Measurements from ENCODE around the gene EXOG. TPM values are rescaled to one million over a fixed set of nuclear protein-coding genes. Genes with fewer than 3 reads are reported as not detected.
A peak's percentile ranks its signal among the peaks of the same experiment; 100 is the strongest.

The EXOG gene
- total RNA-seq, 2 donors from 2014 or later: 6.9 to 7.3 TPM

DNA sequence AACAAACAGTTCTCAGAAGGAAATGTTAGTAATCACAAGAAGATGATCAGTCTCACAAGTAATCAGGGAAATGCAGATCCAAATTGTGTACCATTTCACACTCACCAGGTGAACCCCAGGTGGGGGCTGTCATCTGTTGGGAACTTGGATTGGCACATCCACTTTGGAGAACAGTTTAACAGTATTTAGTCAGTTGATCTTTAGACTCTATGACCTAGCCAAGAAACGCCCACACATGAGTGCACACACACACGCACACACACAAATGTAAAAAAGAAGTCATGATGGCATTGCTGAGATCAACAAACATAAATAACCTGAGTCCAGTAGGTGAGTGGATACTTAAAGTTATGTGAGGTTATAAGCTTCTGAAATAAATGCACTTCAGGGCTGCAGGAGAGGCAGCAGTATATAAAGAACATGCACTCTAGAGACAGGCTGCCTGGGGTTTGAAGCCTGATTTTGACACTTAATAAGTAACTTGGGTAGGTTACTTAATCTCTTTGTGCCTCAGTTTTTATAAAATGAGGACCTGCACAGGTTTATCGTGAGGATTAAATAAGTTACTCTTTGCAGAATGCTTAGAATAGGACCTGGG, 24.8 kb upstream of the EXOG start:
- intact Hi-C loops (cut with DNase I, micrococcal nuclease): no loop called here

DNA sequence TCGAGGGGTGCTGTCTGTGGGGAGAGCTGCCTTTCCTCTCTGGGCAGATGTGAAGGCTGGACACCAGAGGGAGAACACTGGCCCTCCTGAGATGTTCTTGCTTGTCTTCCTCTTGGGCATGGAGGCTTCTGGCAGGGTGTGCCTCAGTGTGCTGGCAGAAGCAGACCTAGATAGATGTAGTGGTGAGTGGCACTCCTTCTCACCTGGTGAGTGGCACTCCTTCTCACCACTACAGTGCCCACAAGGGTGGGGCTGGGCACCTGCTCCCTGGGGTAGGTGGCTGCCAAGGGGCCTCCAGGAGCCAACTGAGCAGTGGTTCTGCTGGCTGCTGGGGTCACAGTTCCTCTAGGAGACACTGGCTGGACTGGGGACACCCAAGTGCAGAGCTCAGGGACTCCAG, 23.8 kb upstream of the EXOG start:
- intact Hi-C loops (cut with DNase I, micrococcal nuclease): no loop called here
- DNase-seq: no peak
- peak; percentile 21 for ATAC-seq

More for the DNA sequence above, 24.8 kb upstream of the EXOG start:
- DNase-seq: no peak
- ATAC-seq: peak; percentile 87

DNA sequence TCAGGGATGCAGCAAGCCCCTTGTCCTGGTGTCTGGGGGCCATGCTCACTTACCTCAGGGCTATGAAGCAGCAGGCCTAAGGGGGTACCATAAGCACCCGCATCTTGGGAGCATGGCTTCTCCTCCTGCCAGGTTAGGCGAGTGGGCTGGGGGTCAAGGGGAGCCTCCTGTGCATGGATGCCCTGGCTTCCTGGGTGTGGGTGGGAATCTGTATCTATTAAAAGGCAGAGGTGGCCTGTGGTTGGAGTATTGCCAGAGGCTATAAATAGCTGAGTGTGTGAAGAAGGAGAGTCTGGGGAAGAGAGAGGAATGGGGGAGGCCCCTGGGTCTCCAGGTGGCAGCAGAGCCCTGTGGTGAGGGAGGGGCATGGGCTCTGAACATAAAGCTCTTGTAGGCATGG, 22.9 kb upstream of the EXOG start:
- ATAC-seq (no peak), DNase-seq (no peak)
- intact Hi-C loops (cut with DNase I, micrococcal nuclease): no loop called here

DNA sequence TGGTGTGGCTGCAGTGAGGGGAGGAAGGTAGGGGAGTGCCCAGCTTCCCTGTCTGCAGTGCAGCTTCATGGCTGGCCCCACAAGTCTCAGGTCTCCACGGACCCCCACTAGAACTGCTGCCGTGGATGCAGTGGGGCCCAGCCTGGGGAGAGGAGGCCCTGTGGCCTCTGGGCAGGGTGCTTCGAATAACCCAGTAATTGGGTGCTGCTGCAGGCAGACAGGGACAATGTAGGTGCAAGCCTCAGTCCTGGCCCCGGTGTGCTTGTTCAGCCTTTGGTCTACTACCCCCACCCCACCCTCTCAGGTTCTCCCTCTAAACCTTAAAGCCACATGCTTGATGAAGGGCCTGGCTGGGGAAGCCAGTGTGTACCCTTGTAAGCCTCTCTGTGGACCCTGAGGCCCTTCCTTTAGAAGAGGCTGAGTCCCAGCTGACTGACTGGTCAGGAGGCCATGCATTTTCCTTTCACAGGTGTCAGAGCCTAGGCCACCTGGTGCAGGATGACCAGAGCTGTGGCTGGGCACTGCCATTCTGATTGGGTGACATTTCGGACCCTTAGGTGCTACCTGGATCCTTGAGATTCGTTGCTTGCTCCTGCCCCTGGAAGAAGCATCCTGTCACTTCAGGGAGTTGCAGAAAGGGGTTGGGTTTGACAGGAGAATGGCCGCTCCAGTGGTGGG, 21.1 kb upstream of the EXOG start:
- intact Hi-C loops (cut with DNase I, micrococcal nuclease): no loop called here
- DNase-seq (no peak), ATAC-seq (no peak)

DNA sequence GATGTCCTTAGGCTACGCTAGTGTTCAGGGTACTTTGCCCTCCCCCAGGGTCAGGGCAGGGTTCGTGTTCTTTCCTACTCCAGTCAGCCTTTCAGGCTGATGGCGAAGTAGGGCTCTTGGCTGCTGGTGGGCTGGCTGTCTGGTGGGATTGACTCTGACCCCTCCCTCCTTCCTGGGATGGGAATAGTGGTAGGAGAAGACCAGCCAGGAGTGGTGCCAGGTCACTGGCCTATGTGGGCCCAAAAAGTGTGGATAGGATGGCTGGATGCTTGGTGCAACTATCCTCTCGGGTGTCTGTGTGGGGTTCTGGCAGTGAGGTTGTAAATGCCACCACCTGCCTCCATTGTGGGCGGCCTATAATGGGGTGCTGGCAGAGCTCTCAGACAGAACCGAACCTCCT, 20.4 kb upstream of the EXOG start:
- DNase-seq (no peak), ATAC-seq (no peak)
- intact Hi-C loops (cut with DNase I, micrococcal nuclease): no loop called here

DNA sequence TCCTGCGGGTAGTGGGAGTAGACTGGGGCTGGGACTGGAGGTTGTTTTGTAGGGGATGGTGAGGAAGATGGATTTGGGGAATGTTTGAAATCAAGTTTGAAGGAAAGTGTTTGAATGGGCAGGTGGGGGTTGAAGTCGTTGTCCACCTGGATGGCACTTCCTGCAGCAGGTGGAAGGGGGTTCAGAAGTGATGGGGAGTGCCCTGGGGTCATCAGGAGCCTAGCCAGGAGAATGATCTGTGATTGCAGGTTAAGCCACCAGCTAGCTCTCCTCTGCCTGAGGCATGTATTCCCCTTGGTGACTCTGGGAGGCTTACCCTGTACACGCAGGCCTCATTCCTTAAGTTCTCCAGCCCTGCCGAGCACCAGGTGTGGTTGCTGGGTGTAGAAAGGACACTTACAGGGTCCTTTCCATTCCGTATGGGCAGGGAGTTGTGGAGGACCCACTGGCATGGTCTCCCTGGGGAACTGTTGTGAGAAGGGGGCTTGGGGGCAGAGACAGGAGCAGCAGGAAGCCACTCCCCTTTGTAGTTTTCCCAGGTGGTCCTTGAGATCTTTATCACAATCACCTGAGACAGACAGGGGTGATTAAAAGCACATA, 19.9 kb upstream of the EXOG start:
- ATAC-seq (no peak), DNase-seq (no peak)
- intact Hi-C loops (cut with DNase I, micrococcal nuclease): no loop called here

DNA sequence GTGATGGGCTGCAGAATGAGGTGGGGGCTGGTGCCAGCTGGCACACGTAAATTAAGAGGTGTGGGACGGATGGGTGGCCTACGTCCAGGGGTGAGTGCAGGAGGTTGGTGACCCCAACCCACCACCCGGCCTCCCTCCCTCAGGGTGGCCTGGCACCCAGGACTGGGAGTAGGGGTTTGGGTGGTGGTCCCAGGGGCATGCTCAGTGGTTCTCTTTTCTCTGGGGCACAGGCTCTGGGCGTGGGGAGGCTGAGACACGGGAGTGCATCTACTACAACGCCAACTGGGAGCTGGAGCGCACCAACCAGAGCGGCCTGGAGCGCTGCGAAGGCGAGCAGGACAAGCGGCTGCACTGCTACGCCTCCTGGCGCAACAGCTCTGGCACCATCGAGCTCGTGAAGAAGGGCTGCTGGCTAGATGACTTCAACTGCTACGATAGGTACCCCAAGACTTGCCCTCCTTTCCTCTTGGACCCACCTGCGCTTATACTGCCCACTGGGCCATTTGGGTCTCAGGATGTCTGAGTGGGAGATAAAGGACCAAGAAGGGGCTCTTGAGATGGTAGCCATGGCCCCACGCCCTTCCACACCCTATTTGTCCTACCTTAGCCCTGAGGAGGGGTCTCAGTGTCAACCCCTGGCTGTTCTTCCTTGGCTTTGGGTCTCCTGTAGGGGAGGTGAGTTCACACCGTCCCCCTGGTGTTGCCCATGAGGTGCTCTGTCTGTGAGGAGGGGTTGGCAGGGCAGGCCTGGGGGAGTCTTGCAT, 18.9 kb upstream of the EXOG start:
- intact Hi-C loops (cut with DNase I, micrococcal nuclease): no loop called here
- no peak for ATAC-seq
- DNase-seq: no peak

DNA sequence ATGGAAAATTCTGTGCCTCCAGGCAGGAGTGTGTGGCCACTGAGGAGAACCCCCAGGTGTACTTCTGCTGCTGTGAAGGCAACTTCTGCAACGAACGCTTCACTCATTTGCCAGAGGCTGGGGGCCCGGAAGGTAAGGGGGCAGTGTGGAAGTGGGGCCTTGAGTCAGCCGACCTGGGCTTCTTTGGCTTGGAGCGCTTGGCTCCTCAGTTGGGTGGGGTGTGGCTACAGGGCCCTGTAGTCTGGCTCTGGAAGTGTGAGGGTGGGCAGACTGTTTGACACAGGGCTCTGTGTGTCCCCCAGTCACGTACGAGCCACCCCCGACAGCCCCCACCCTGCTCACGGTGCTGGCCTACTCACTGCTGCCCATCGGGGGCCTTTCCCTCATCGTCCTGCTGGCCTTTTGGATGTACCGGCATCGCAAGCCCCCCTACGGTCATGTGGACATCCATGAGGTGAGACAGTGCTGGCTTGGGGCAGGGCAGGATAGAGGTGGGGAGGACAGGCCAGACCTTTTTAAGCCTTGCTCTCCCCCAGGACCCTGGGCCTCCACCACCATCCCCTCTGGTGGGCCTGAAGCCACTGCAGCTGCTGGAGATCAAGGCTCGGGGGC, 18.2 kb upstream of the EXOG start:
- no peak for ATAC-seq
- intact Hi-C loops (cut with DNase I, micrococcal nuclease): loop anchor here in 1 of 2 donors (2.0 kb wide), 1 partner anchor 131 kb away; the partner anchor contains the start of gene XYLB
- no peak for DNase-seq

DNA sequence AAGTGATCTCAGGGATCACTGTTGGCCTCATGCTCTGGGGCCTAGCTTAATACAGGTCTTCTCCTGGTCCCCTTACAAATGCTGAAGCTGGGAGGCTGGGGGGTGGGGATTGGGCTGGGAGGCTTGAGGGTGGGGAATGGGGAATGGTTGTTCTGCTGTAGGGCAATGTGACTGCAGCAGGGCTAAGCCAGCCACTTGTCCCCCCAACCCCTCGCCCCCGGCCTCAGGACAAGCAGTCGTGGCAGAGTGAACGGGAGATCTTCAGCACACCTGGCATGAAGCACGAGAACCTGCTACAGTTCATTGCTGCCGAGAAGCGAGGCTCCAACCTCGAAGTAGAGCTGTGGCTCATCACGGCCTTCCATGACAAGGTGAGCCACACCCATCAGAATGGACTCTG, 17.2 kb upstream of the EXOG start:
- no peak for ATAC-seq
- DNase-seq: no peak
- intact Hi-C loops (cut with DNase I, micrococcal nuclease): loop anchor here in 1 of 2 donors (2.0 kb wide), 1 partner anchor 132 kb away; the partner anchor contains the start of gene XYLB

DNA sequence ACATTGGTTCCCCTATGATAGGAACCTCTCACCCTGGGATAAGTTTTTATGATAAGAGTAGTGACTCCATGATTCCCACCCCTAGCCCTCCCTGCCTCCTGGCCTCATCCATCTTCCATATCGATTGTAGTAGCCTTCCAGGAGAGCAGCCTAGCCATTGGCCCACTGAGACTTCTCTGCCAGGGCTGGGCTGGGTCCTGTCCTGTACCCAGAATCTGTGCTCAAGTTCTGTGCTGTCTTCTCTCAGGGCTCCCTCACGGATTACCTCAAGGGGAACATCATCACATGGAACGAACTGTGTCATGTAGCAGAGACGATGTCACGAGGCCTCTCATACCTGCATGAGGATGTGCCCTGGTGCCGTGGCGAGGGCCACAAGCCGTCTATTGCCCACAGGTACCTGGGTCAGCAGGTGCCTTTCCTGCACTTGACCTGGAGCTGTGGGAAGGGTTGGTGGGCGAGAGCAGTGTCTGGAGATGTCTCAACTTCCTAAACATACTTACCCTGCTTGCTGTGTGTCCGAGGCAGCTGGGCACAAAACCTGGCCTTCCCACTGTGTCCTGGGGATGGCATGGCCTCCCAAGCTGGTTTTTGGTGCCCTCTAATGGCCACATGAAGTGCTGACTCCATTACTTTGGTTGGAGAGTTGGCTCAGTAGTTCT, 16.6 kb upstream of the EXOG start:
- intact Hi-C loops (cut with DNase I, micrococcal nuclease): loop anchor here (2.0 to 10.0 kb wide), 2 partner anchors 133 to 135 kb away; partner anchors contain the start of gene XYLB (in 2 of the 2)
- ATAC-seq (peak; percentile 92), DNase-seq (peak; percentile 49 to 72)

DNA sequence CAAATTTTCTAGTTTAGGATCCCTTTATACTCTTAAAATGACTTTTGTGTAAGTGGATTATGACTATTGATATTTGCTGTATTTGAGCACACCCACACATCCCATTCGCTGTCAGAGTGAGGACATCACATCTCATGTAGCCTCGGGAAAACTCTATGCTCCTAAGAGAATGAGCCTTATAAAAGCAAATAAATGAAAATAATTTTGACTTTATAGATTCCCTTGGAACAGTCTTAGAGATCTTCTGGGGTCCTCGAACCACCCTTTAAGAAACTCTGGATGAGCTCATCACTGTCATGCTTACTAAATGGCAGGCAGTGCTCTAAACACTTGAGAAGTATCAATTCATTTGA, 16.1 kb upstream of the EXOG start:
- DNase-seq: no peak
- intact Hi-C loops (cut with DNase I, micrococcal nuclease): loop anchor here in 1 of 2 donors (10.0 kb wide), 1 partner anchor 135 kb away; the partner anchor contains the start of gene XYLB
- ATAC-seq: no peak

DNA sequence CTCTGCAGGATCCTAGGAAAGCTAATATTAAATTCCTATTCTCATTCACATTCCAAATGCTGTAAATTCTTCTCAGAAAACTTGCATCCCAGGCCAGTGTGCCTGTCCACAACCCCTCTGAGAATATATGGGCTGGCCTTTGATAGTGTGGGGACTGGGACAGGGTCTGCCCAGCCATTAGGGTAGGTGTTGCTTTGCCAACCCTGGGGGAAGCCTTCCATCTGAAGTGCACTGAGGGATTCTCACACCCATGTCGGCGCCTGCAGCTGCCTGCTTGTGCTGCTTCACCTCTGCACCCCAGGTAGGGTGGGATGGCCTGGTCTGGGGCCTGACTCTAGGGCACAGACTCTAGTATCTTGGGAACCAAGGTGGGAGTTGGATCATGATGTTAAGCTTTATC, 15.2 kb upstream of the EXOG start:
- intact Hi-C loops (cut with DNase I, micrococcal nuclease): loop anchor here in 1 of 2 donors (10.0 kb wide), 1 partner anchor 136 kb away; the partner anchor contains the start of gene XYLB
- no peak for ATAC-seq
- DNase-seq: no peak

DNA sequence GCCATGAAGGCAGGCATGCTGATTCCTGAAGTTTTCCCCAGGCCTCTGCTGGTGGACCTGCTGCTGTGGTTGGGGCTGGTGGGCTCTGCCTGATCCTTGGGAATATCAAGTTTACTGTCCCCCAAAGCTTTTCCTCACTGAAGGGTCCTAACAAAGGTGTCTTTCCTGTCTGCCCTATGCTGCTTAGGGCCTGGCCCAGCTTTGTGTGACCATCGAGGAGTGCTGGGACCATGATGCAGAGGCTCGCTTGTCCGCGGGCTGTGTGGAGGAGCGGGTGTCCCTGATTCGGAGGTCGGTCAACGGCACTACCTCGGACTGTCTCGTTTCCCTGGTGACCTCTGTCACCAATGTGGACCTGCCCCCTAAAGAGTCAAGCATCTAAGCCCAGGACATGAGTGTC, 13.2 kb upstream of the EXOG start:
- intact Hi-C loops (cut with DNase I, micrococcal nuclease): loop anchor here in 1 of 2 donors (10.0 kb wide), 1 partner anchor 138 kb away; the partner anchor contains the start of gene XYLB
- DNase-seq: no peak
- ATAC-seq: no peak

DNA sequence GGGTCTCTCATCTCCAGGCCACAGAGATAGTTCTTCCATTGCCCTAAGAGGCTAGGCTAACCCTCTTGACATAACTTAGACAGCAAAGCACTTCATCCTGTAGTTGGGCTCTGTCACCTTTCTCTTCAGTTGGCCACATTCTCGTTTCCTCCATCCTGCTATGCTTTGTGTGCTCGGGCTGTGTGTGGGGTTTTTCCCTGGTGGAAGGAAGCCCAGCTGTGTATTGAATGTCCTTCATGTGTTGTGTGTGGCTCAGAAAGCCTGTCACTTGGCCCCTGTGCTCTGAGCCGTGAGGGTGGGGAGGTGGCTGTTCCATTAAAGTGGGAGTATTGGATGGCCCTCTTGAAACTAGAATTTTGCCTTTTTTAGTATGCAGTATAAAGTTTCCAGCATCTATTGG, 8.8 kb upstream of the EXOG start:
- ATAC-seq: no peak
- DNase-seq: no peak
- intact Hi-C loops (cut with DNase I, micrococcal nuclease): loop anchor here in 1 of 2 donors (10.0 kb wide), 1 partner anchor 143 kb away; the partner anchor contains the start of gene XYLB

DNA sequence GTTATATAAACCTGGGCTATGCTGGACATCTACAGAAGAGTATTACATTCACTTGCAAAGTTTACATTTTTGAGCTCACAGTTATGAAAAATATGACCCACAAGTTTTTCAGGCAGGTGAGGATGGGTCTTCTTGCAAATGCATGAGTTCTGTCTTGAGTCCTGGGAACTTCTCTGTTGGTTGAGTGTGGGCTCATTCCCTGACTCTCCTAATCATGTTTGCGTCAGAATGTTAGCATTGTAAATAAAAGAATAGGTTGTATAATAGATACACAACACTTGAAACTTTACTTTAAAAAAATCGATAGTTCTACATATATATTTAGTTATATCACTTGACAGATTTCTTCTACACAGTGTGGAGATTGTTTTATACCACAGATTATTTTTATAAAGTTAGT, 7.2 kb upstream of the EXOG start:
- intact Hi-C loops (cut with DNase I, micrococcal nuclease): loop anchor here in 1 of 2 donors (10.0 kb wide), 1 partner anchor 144 kb away; the partner anchor contains the start of gene XYLB
- ATAC-seq: no peak
- DNase-seq: no peak

DNA sequence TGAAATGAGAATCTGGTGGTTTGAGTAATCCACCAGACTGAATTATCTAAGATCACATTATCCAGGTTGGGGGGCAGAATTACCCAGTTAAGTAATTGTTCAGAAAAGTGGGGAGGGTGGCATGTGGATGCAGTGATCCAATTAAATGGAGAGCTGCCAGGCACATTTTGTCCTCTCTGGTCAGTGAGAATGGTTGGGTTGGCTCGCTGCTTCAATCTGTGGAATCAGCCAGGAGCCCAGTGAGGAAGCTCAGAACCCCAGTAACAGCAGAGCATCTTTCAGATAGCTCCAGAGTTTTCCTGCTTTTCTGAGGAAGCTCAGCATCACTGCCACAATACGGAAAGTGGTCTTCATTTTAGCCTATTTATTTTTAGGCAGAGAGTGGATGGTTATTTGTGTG, 6.4 kb upstream of the EXOG start:
- DNase-seq (no peak), ATAC-seq (no peak)
- intact Hi-C loops (cut with DNase I, micrococcal nuclease): loop anchor here in 1 of 2 donors (10.0 kb wide), 1 partner anchor 145 kb away; the partner anchor contains the start of gene XYLB

DNA sequence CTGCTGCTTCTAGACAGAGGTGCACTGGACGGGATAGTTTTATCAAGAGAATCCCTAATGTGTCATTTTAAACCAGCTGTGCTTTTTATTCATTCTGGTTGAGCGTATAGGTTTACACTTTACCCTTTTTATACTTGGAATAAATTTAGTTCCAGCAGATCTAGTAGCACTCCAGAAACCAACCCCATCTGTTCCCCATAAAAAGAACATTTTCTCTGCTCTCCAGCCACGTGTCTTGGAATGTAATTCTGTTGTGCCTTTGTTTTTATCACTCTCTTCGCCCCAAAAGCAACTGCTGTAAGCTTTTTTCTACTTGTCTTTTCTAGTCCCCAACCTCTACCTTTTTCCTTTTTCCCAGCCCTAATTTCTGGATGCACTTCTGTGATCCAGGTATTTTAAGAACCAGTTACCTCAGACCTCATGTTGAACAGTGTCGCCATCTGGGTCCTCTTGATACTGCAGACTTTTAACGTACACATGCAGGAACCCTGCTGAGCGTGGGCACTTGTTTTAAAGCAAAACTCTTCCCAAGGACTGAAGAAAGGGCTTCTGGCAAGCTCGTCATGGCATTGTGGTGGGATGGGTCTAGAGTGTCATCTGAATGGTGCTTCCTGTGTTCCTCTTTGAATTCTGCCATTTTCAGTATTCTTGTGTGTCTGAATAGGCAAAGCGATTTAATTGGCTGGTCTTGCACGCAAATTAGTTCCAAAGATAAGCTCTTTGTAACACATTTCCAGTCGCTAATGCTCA, 5.7 kb upstream of the EXOG start:
- DNase-seq: no peak
- no peak for ATAC-seq
- intact Hi-C loops (cut with DNase I, micrococcal nuclease): no loop called here

DNA sequence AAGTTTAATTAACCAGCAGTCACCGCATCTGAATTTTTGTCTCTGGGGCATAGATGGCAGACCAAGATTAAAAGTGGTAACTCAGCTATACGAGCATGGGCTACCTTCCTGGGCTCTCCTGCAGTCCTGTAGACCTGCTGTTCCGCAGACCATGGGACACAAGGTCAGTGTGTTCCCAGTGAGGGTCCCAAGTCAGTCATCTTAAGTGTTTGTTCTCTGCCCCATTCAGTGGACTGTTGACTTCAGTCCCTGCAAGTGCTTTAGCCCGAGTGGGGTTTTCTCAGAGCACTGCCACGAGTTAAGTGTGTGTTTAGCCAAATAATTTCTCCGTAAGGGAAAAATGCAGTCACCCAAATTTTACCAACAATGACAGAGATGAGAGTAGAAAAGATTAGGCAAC, 4.9 kb upstream of the EXOG start:
- DNase-seq (no peak), ATAC-seq (no peak)
- intact Hi-C loops (cut with DNase I, micrococcal nuclease): no loop called here

All from left colon (tissue), 2 donors.